H1 (cell line): ENCODE data around the gene FAM120C. TPM values are rescaled to one million over a fixed set of nuclear protein-coding genes. Genes with fewer than 3 reads are reported as not detected.

Source experiments
- CHD2 ChIP-seq: IDR thresholded peaks from 2 replicates; pipeline ENCODE4 v1.6.1; 2012; ENCODE audit warnings: low read length, improper control_type of control experiment
- CTBP2 ChIP-seq: IDR thresholded peaks from 2 replicates; pipeline ENCODE4 v1.7.0; 2011; ENCODE audit warnings: borderline replicate concordance, mild to moderate bottlenecking, moderate library complexity, mixed read lengths, low read length; ENCODE audit not compliant: insufficient read depth, insufficient read length
- EGR1 ChIP-seq: IDR thresholded peaks from 2 replicates; pipeline ENCODE4 v1.6.1; 2011; ENCODE audit warnings: low read depth, low read length, borderline replicate concordance
- EP300 ChIP-seq, 2 experiments: IDR thresholded peaks; 1 replicate in 1 of 2; 2 replicates in 1 of 2; pipeline ENCODE4 v1.6.1; 2011 to 2012; ENCODE audit warnings: low read depth in 2 of 2, low read length in 2 of 2, mild to moderate bottlenecking in 2 of 2, borderline replicate concordance in 1 of 2, inconsistent platforms in 1 of 2, moderate library complexity in 1 of 2
- HDAC2 ChIP-seq, 2 experiments: fragments of 300-600 bp in 1 of 2; sonication (generic) in 1 of 2; IDR thresholded peaks; 2 replicates each; pipeline ENCODE4 v1.6.1; 2011 to 2012; ENCODE audit warnings: low read depth in 2 of 2, low read length in 2 of 2, mild to moderate bottlenecking in 2 of 2, moderate library complexity in 2 of 2, borderline replicate concordance in 1 of 2, inconsistent platforms in 1 of 2
- KDM1A ChIP-seq: fragments of 200-600, 300-600 bp; sonication (generic); IDR thresholded peaks from 2 replicates; pipeline ENCODE4 v1.7.1; 2016; ENCODE audit warnings: mild to moderate bottlenecking, low read length, borderline replicate concordance
- MAFK ChIP-seq: IDR thresholded peaks from 2 replicates; pipeline ENCODE4 v1.6.1; 2012; ENCODE audit warnings: low read depth, mild to moderate bottlenecking, improper control_type of control experiment, low read length
- SIX5 ChIP-seq: IDR thresholded peaks from 2 replicates; pipeline ENCODE4 v1.6.1; 2011; ENCODE audit warnings: mild to moderate bottlenecking, low read depth, low read length
- TAF7 ChIP-seq: optimal IDR thresholded peaks from 2 replicates; pipeline ENCODE3; 2011; ENCODE audit warnings: low read depth, mild to moderate bottlenecking, inconsistent platforms, low read length, moderate library complexity, borderline replicate concordance
- polyA plus RNA-seq, 7 experiments: library from polyadenylated mRNA; depleted of rRNA in 3 of 7; stranded (reverse) in 5 of 7; unstranded in 2 of 7; fragments of >200 nt in 5 of 7; fragments of 200-250 nt in 2 of 7; gene quantifications; 1 replicate in 5 of 7; 2 replicates in 1 of 7; 4 replicates in 1 of 7; pipeline versions ENCODE4 v1.2.1 to v1.2.3, GENCODE V29; 2011 to 2013; ENCODE audit warnings: missing spikeins in 2 of 7, mixed read lengths in 2 of 7
- total RNA-seq: library from RNA; stranded (reverse); fragmentation: NEBNext Ultra II Directional; extraction: Animal tissue kit (Norgen Biotek cat#: 25700); gene quantifications from 2 replicates; pipeline ENCODE4 v1.2.1, GENCODE V29; 2021
- TF ChIP-seq, protein P1 (sequence below): IDR thresholded peaks from 2 replicates; pipeline ENCODE4 v1.6.1; 2011; ENCODE audit warnings: low read length, improper control_type of control experiment
- TF ChIP-seq, protein P2 (sequence below): IDR thresholded peaks from 2 replicates; pipeline ENCODE4 v1.6.1; 2011; ENCODE audit warnings: low read depth, mild to moderate bottlenecking, low read length; ENCODE audit not compliant: insufficient read depth

FAM120C gene
- total and polyA plus RNA-seq, 2 of the 8 experiments (the other 6 are each of a cell fraction or from before 2014, with no cell fraction given) = 4.4 to 8.1 TPM

GRCh38 chrX:54042609-54043021 lies 140.4 kb downstream of the FAM120C start (continued):
- TF ChIP-seq MAFK (no peak), EGR1 (no peak), EP300 (IDR thresholded peaks at IDR 0.05; ENCODE audit: borderline replicate concordance in 1 of 2, low read depth in 2 of 2, low read length in 2 of 2) (no peak), KDM1A (no peak), CHD2 (no peak), SIX5 (no peak), HDAC2 (IDR thresholded peaks at IDR 0.05; ENCODE audit: borderline replicate concordance in 1 of 2, low read depth in 2 of 2, low read length in 2 of 2) (no peak), CTBP2 (no peak), TAF7 (no peak)
- TF ChIP-seq, protein P1, sequence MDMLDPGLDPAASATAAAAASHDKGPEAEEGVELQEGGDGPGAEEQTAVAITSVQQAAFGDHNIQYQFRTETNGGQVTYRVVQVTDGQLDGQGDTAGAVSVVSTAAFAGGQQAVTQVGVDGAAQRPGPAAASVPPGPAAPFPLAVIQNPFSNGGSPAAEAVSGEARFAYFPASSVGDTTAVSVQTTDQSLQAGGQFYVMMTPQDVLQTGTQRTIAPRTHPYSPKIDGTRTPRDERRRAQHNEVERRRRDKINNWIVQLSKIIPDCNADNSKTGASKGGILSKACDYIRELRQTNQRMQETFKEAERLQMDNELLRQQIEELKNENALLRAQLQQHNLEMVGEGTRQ = no peak
- TF ChIP-seq, protein P2, sequence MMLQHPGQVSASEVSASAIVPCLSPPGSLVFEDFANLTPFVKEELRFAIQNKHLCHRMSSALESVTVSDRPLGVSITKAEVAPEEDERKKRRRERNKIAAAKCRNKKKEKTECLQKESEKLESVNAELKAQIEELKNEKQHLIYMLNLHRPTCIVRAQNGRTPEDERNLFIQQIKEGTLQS = no peak
